ENCODE measurements around the gene TANGO6. TPM values are rescaled to one million over a fixed set of nuclear protein-coding genes. Genes with fewer than 3 reads are reported as not detected.

Gene TANGO6
- total RNA-seq = 10 to 100 TPM in 1 of 3 donors, 1 to 10 TPM in 2; 7.4 to 19.7 (median 8.2) TPM
- long read RNA-seq, donor 1, full-length matches to known transcripts = 6 of 13 reads
- long read RNA-seq, donor 1, partial matches to known transcripts = 3 of 13 reads
- long read RNA-seq, donor 1, other reads (novel, unspliced or antisense) = 4 of 13 reads
- long read RNA-seq, donor 2, partial matches to known transcripts = 2 of 2 reads
- long read RNA-seq, donor 2, other reads (novel, unspliced or antisense) = 0 of 2 reads

GRCh38 chr16:68843482-68844210, at the start of gene TANGO6:
TSS of gene TANGO6 (plus strand) at chr16:68843531. CDS start at chr16:68843618, 87 bp downstream.
- intact Hi-C loops (cut with DNase I, micrococcal nuclease) = no loop called here
- no peaks in the 10 kb centered on the region for H3K36me3 ChIP-seq (ENCODE audit: low read depth)
- ATAC-seq (peak; percentile 97), DNase-seq (peak; percentile 90 to 91 (median 90))
- H3K4me1 ChIP-seq (ENCODE audit: low read depth) = no peaks in the 10 kb centered on the region
- H3K9me3 ChIP-seq = no peaks in the 10 kb centered on the region
- H3K4me3 ChIP-seq = peak within 1 kb of the TSS; percentile 72
- TF ChIP-seq CTCF (IDR thresholded peaks at IDR 0.05) = no peak

DNA sequence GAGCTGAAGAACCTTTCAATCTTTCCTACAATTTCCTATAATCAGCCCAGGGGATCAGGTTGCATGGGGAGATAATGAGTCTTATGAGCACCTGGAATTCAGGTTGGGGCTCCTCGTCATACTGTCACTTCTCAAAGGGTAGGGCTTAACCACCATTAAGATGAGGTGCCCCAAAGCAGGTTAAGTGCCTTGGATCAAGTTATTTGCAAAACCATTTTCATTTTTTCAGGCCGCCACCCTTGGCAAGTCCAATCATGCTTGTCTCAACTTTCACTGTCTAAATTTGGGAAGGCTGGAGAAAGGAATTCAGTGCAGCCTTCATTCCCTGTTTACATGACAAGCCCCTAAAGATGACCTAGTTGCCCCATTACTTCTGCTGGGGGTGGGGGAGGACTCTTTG, 44.9 kb upstream of the TANGO6 start:
- no peak for DNase-seq
- intact Hi-C loops (cut with DNase I, micrococcal nuclease) = no loop called here
- Histone ChIP-seq H3K4me3 (no peak overlapping the region), H3K9me3 (no peaks in the 10 kb centered on the region), H3K36me3 (ENCODE audit: low read depth) (no peaks in the 10 kb centered on the region), H3K4me1 (ENCODE audit: low read depth) (peaks cover 3% of the 10 kb centered on the region)
- no peak for TF ChIP-seq CTCF (IDR thresholded peaks at IDR 0.05)
- ATAC-seq = no peak

DNA sequence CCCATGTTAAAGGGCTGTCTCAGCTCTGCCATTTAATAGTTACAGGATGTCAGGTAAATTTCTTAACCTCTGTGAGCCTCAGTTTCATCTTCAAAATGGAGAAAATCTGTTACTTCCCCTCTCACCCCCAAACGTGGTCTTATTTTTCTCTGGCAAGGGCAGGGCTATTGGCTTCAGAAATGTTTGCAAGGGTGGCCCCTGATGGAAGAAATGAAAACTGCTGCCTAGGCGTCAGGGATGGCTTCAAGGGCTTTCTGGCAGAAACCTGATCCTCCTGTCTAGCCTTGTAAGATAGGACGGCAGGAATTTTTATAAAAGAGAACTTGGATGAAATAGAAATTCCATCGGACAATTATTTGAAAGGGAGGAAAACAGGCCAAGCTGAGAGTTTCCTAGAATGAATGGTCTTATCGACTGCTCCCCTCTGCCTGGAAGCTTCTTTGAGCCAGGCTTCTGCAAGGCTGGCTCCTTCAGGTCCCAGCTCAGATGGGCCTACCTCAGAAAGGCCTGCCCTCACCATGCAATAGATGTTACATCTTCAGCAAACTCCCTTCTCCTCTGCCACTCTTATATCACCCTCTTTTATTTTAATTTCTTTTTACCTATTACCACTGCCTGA, 43.0 kb upstream of the TANGO6 start:
- H3K4me3 ChIP-seq = no peak overlapping the region
- ATAC-seq = peak; percentile 60
- TF ChIP-seq CTCF (IDR thresholded peaks at IDR 0.05) = peak; percentile 57
- no peaks in the 10 kb centered on the region for H3K4me1 ChIP-seq (ENCODE audit: low read depth)
- DNase-seq = peak in 1 of 3 donors; percentile 47
- intact Hi-C loops (cut with DNase I, micrococcal nuclease) = no loop called here
- H3K9me3 ChIP-seq = no peaks in the 10 kb centered on the region
- no peaks in the 10 kb centered on the region for H3K36me3 ChIP-seq (ENCODE audit: low read depth)

GRCh38 chr16:68802190-68802589, 41.1 kb upstream of the TANGO6 start:
- DNase-seq = no peak
- ATAC-seq = no peak
- intact Hi-C loops (cut with DNase I, micrococcal nuclease) = no loop called here

DNA sequence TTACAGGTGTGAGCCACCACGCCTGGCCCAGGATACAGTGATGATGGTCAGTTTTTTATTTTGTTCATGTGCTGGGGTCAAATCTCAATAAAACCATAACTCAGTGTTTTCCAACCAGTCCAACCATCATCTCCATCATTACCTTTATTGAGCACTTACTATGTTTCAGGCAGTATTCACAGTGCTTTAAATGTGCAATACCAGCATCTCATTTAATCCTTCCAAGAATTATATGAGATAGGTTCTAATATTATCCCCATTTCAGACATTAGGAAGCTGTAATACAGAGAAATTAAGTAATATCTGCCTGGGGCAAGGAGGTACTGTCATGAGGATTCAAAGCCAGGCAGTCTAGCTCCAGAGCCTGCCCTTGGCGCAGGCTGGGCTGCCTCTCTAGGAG, 36.9 kb upstream of the TANGO6 start:
- DNase-seq = no peak
- Histone ChIP-seq H3K4me3 (no peak overlapping the region), H3K36me3 (ENCODE audit: low read depth) (no peaks in the 10 kb centered on the region), H3K4me1 (ENCODE audit: low read depth) (no peaks in the 10 kb centered on the region), H3K9me3 (no peaks in the 10 kb centered on the region)
- ATAC-seq = no peak
- intact Hi-C loops (cut with DNase I, micrococcal nuclease) = no loop called here
- no peak for TF ChIP-seq CTCF (IDR thresholded peaks at IDR 0.05)

More at GRCh38 chr16:68802190-68802589, 41.1 kb upstream of the TANGO6 start:
- Histone ChIP-seq H3K9me3 (no peaks in the 10 kb centered on the region), H3K4me3 (no peak overlapping the region), H3K4me1 (ENCODE audit: low read depth) (no peaks in the 10 kb centered on the region), H3K36me3 (ENCODE audit: low read depth) (no peaks in the 10 kb centered on the region)
- no peak for TF ChIP-seq CTCF (IDR thresholded peaks at IDR 0.05)
